Measurements from ENCODE around the gene SATB2. TPM values are rescaled to one million over a fixed set of nuclear protein-coding genes. Genes with fewer than 3 reads are reported as not detected.

SATB2 gene
- 3.2 TPM for polyA plus RNA-seq (2012; ENCODE audit: insufficient read depth, insufficient read length, low read depth)

DNA sequence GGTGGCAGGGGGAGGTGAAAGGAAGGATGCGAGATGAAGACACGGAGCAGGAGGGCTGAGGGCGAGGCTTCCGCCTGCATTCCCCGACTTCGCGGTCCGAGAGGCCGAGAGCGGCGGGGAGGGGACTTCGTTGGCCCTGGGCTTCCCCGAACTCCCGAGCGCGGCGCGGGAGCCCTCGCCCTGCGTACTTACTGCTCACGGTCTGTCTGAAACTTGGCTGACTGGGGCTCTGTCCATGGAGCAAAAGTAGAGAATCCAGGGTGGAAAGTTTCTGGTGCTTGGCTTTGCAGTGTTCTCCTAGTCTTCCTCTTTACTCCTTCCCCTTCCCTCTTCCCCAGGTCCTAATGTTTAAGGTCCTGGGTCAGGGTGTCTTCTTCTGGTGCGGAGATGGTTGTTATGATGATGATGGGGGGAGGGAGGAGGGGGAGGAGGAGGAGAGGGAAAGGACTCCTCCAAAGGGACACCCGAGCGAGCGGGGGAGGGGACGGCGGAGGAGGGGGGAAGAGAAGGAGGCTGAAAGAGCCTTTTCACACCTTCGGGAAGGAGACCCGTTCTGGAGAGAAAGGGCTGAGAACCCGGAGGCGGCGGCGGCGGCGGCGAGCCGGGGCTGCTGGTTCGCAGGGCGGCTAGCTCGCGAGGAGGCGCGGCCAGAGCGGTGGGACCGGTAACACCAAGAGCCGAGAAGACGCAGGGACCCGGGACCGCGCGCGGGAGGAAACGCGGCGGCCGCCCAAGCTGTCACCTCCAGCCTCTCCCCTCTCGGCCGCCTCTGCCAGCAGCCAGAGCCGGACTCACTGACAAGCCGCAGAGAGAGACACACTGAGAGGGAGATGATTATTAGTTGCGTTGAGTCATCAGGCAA lies at the start of gene SATB2:
Gene SATB2 (minus strand): TSS at position 793 of the 862 bp plus-strand sequence. CDS start 1,902 bp downstream, outside the sequence.
- Histone ChIP-seq H3K9me3 (no peaks in the 10 kb centered on the region), H3K36me3 (no peaks in the 10 kb centered on the region), H3K4me1 (no peaks in the 10 kb centered on the region; the same call in 1 of the 2 replicates), H3K4me3 (ENCODE audit: low read depth, low read length) (peak within 1 kb of the TSS; percentile 74), H3K27me3 (peaks cover 94% of the 10 kb centered on the region)
- peak; percentile 46 for DNase-seq
- TF ChIP-seq, protein P1, sequence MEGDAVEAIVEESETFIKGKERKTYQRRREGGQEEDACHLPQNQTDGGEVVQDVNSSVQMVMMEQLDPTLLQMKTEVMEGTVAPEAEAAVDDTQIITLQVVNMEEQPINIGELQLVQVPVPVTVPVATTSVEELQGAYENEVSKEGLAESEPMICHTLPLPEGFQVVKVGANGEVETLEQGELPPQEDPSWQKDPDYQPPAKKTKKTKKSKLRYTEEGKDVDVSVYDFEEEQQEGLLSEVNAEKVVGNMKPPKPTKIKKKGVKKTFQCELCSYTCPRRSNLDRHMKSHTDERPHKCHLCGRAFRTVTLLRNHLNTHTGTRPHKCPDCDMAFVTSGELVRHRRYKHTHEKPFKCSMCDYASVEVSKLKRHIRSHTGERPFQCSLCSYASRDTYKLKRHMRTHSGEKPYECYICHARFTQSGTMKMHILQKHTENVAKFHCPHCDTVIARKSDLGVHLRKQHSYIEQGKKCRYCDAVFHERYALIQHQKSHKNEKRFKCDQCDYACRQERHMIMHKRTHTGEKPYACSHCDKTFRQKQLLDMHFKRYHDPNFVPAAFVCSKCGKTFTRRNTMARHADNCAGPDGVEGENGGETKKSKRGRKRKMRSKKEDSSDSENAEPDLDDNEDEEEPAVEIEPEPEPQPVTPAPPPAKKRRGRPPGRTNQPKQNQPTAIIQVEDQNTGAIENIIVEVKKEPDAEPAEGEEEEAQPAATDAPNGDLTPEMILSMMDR (IDR thresholded peaks at IDR 0.05; ENCODE audit: low read depth, low read length), result no peak

DNA sequence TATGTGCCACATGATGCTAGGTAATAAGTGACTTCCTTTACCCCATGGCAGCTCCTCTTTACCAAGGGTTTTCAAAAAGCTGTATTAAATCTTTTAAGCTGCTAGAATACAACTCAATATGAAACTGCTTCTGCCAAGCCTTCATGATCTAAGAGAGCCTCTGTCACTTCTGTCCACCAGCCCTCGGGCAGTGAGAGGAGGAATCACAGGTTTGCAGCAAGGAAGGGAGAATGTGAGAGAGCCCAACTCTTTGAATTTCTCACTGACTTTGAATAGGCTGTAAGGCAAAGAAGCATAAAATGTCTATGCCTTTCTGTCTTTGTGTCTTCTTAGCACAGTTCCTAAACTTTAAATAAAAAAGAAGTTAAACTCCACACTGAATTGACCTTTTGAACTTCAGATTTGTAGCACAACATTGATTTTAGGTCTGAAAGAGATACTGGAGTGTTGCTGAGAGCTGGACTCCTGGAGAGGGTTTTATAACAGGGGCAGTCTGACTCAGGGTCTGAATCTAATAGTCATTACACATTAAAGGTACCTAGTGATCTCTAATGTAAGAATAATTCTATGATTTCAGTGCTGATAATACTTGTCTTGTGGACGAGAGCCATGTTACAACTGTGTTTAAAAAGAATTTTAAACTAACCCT lies 48.1 kb upstream of the SATB2 start:
- H3K27me3 ChIP-seq, result peaks cover 3% of the 10 kb centered on the region
- H3K4me3 ChIP-seq (ENCODE audit: low read depth, low read length), result no peak overlapping the region
- no peak for DNase-seq
- no peaks in the 10 kb centered on the region for H3K4me1 ChIP-seq
- no peaks in the 10 kb centered on the region for H3K9me3 ChIP-seq
- H3K36me3 ChIP-seq, result no peaks in the 10 kb centered on the region
- TF ChIP-seq, protein P1 (IDR thresholded peaks at IDR 0.05; ENCODE audit: low read depth, low read length), result no peak

DNA sequence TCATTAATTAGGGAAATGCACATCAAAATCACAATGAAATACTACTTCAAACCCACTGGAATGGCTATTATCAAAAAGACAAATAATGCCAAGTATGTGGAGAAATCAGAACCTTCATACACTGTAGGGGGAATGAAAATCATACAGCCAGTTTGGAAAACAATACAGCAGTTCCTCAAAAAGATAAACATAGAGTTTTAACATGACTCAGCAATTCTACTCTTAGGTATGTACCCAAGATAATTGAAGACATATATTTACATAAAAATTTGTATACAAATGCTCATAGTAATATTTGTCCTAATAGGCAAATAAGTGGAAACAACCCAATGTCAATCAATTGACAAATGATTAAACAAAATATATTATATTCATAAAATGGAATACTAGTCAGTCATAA lies 45.4 kb upstream of the SATB2 start:
- TF ChIP-seq, protein P1 (IDR thresholded peaks at IDR 0.05; ENCODE audit: low read depth, low read length), result no peak
- no peaks in the 10 kb centered on the region for H3K4me1 ChIP-seq
- H3K4me3 ChIP-seq (ENCODE audit: low read depth, low read length), result no peak overlapping the region
- peaks cover 12% of the 10 kb centered on the region for H3K27me3 ChIP-seq
- no peaks in the 10 kb centered on the region for H3K9me3 ChIP-seq
- H3K36me3 ChIP-seq, result no peaks in the 10 kb centered on the region
- DNase-seq, result no peak

DNA sequence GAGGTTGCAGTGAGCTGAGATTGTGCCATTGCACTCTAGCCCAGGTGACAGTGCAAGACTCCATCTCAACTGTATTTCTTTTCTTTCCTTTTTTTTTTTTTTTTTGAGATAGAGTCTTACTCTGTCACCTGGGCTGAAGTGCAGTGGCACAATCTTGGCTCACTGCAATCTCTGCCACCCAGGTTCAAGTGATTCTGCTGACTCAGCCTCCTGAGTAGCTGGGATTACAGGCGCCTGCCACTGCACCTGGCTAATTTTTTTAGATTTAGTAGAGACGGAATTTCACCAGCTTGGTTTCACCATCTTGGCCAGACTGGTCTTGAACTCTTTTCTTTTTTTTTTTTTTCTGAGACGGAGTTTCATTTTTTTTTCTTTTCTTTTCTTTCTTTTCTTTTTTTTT lies 41.3 kb upstream of the SATB2 start:
- TF ChIP-seq, protein P1 (IDR thresholded peaks at IDR 0.05; ENCODE audit: low read depth, low read length), result no peak

DNA sequence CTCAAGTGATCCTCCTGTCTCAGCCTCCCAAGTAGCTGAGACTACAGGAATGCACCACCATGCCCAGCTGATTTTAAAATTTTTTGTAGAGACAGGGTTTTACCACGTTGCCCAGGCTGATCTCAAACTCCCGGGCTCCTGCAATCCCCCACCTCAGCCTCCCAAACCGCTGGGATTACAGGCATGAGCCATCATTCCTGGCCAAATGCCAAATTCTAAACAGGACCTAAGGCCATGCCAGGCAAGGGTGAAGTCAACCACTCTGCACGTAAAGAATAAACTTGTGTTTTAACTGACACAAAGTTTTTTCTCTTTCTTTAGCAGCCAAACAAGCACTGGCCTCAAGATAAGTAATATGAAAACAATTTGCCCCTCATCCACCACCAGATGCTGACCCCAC lies 37.4 kb upstream of the SATB2 start:
- DNase-seq, result no peak
- Histone ChIP-seq H3K4me3 (ENCODE audit: low read depth, low read length) (no peak overlapping the region), H3K9me3 (no peaks in the 10 kb centered on the region), H3K36me3 (no peaks in the 10 kb centered on the region), H3K4me1 (no peaks in the 10 kb centered on the region), H3K27me3 (peaks cover 2% of the 10 kb centered on the region; the same call in 1 of the 2 replicates)
- TF ChIP-seq, protein P1 (IDR thresholded peaks at IDR 0.05; ENCODE audit: low read depth, low read length), result no peak

More for the DNA sequence above, 41.3 kb upstream of the SATB2 start:
- H3K9me3 ChIP-seq, result no peaks in the 10 kb centered on the region
- H3K27me3 ChIP-seq, result peaks cover 12% of the 10 kb centered on the region
- H3K4me3 ChIP-seq (ENCODE audit: low read depth, low read length), result no peak overlapping the region
- no peaks in the 10 kb centered on the region for H3K4me1 ChIP-seq
- H3K36me3 ChIP-seq, result no peaks in the 10 kb centered on the region
- no peak for DNase-seq
